HG03457 (cell line): ENCODE results near the gene MEF2B.
"Not testable (repeated sequence)": the region's sequence is repeated elsewhere in the genome, so short reads cannot be mapped to it uniquely, and the experiment has no call there.

Source experiments
- ATAC-seq: cut with Tn5 transposase; IDR thresholded peaks from one replicate; pipeline ENCODE4 v1.9.1; 2021; ENCODE audit warnings: moderate number of reproducible peaks; ENCODE audit not compliant: unreplicated experiment

Gene MEF2B

GRCh38 chr19:19157808-19158207 is 12.3 kb downstream of the MEF2B start:
- no peak for ATAC-seq

- peak; percentile 57 for ATAC-seq
Measured at GRCh38 chr19:19155495-19156219, 14.4 kb downstream of the MEF2B start.

GRCh38 chr19:19154768-19155494 is 15.1 kb downstream of the MEF2B start:
- no peak for ATAC-seq

- no peak for ATAC-seq
Measured at GRCh38 chr19:19152668-19153384, 17.2 kb downstream of the MEF2B start.

GRCh38 chr19:19151418-19151817 is 18.6 kb downstream of the MEF2B start:
- ATAC-seq, result no peak

- ATAC-seq, result no peak
Measured at GRCh38 chr19:19149435-19149834, 20.6 kb downstream of the MEF2B start.

GRCh38 chr19:19148504-19148903 is 21.6 kb downstream of the MEF2B start:
- ATAC-seq, result not testable (repeated sequence)

GRCh38 chr19:19147344-19147743 is 22.7 kb downstream of the MEF2B start:
- no peak for ATAC-seq

GRCh38 chr19:19146865-19147264 is 23.2 kb downstream of the MEF2B start:
- no peak for ATAC-seq

GRCh38 chr19:19145684-19146608 is 24.1 kb downstream of the MEF2B start:
- ATAC-seq, result no peak

GRCh38 chr19:19145281-19145680 is 24.8 kb downstream of the MEF2B start:
- ATAC-seq, result no peak

GRCh38 chr19:19142347-19142746 is 27.7 kb downstream of the MEF2B start:
- no peak for ATAC-seq

GRCh38 chr19:19140476-19140875 is 29.6 kb downstream of the MEF2B start:
- ATAC-seq, result no peak

GRCh38 chr19:19139876-19140229 is 30.2 kb downstream of the MEF2B start:
- ATAC-seq, result no peak

- ATAC-seq, result peak; percentile 91
Measured at GRCh38 chr19:19138109-19138981, 31.7 kb downstream of the MEF2B start, which contains the start of gene TMEM161A. TMEM161A (minus strand) TSS chr19:19138478; CDS start chr19:19138428, 50 bp downstream.

- no peak for ATAC-seq
Measured at GRCh38 chr19:19137556-19138108, 32.4 kb downstream of the MEF2B start.

GRCh38 chr19:19135713-19136112 is 34.4 kb downstream of the MEF2B start:
- not testable (repeated sequence) for ATAC-seq

- ATAC-seq, result no peak
Measured at GRCh38 chr19:19134687-19135158, 35.3 kb downstream of the MEF2B start.

- no peak for ATAC-seq
Measured at GRCh38 chr19:19133985-19134384, 36.1 kb downstream of the MEF2B start.
